Nucleus accumbens (tissue), 56 donors: ENCODE results near the gene TNRC6B.
"Not testable (repeated sequence)": the region's sequence is repeated elsewhere in the genome, so short reads cannot be mapped to it uniquely, and the experiment has no call there.

ENCODE experiments used
- DNase-seq, 56 donors: peaks; one replicate each; lab custom pipeline; 2025; lab: John Stamatoyannopoulos, UW

Gene TNRC6B

GRCh38 chr22:40177738-40178416 lies at the start of gene TNRC6B:
Gene TNRC6B (plus strand): TSS chr22:40177925. CDS start chr22:40178136, 211 bp downstream.
- DNase-seq = peak in 50 of 56 donors; percentile 20 to 96 (median 76)

- DNase-seq = no peak
Observed at GRCh38 chr22:40128989-40129388, 48.7 kb upstream of the TNRC6B start.

- no peak for DNase-seq
Observed at GRCh38 chr22:40137132-40137531, 40.6 kb upstream of the TNRC6B start.

GRCh38 chr22:40138866-40139265 lies 38.9 kb upstream of the TNRC6B start:
- DNase-seq = no peak

- DNase-seq = no peak
Observed at GRCh38 chr22:40147388-40148176, 30.1 kb upstream of the TNRC6B start.

- DNase-seq = no peak
Observed at GRCh38 chr22:40153192-40153591, 24.5 kb upstream of the TNRC6B start.

GRCh38 chr22:40153705-40154104 lies 24.0 kb upstream of the TNRC6B start:
- DNase-seq = no peak

- DNase-seq = no peak
Observed at GRCh38 chr22:40156001-40156516, 21.7 kb upstream of the TNRC6B start.

GRCh38 chr22:40156682-40157081 lies 21.0 kb upstream of the TNRC6B start:
- DNase-seq = not testable (repeated sequence)

- DNase-seq = no peak
Observed at GRCh38 chr22:40157330-40157945, 20.3 kb upstream of the TNRC6B start.

- DNase-seq = no peak
Observed at GRCh38 chr22:40161194-40161593, 16.5 kb upstream of the TNRC6B start.

- DNase-seq = not testable (repeated sequence)
Observed at GRCh38 chr22:40165537-40165936, 12.2 kb upstream of the TNRC6B start.

GRCh38 chr22:40175611-40176244 lies 2.0 kb upstream of the TNRC6B start:
- peak in 7 of 56 donors; percentile 2 to 30 (median 11) for DNase-seq

- peak in 11 of 56 donors; percentile 9 to 36 (median 17) for DNase-seq
Observed at GRCh38 chr22:40176921-40177737, 596 bp upstream of the TNRC6B start.

GRCh38 chr22:40178417-40179409 lies 988 bp downstream of the TNRC6B start:
- peak in 21 of 56 donors; percentile 7 to 61 (median 20) for DNase-seq

- no peak for DNase-seq
Observed at GRCh38 chr22:40179526-40179925, 1.8 kb downstream of the TNRC6B start.

GRCh38 chr22:40180403-40180802 lies 2.7 kb downstream of the TNRC6B start:
- DNase-seq = no peak

- no peak for DNase-seq
Observed at GRCh38 chr22:40181323-40181722, 3.6 kb downstream of the TNRC6B start.
